ENCODE results near the gene BCL2L1. TPM values are rescaled to one million over a fixed set of nuclear protein-coding genes. Genes with fewer than 3 reads are reported as not detected.

BCL2L1 gene
- total and polyA plus RNA-seq, 7 donors, result 34.5 to 204 (median 58.1) TPM

DNA sequence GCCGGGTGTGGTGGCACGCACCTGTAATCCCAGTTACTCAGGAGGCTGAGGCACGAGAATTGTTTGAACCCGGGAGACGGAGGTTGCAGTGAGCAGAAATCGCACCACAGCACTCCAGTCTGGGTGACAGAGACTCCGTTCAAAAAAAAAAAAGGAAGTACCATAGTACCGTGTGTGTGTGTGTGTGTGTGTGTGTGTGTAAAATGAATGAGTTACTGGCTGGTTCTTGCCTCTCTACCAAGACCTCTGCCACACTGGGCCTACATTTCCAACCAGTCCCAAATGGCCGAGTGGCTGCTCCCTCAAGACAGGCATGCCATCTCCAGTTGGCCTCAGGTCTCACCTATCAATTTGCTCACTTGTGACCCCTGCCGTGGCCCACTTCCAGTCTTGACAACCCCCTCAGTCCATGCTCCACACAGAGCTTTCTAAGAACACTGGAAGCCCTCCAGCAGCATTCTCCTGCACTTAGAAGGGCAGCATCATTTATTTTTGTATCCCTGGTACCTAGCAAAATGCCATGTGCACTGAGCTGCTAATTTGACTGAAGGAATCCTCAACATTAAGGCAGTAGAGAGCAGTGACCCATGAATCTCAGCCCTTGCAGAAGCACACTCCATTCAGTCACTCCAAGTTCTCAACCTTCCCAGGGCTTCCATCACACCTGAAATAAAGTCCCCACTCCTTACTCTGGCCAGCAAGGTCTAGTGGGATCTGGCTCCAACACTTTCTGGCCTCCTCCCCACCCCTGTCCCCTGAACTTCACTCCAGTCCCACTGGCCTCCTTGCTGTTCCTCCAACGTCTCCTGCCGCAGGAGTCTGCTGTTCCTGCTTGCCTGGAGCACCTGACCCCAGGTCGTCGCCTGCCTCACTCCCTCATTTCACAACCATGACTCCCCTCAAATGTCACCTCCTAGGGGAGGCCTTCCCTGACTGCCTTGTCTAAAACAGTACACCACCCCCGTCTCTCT lies 55.1 kb downstream of the BCL2L1 start:
- Histone ChIP-seq H3K4me3 (no peak overlapping the region), H3K27me3 (ENCODE audit: insufficient read depth in 3 of 3, low read length in 2 of 3) (no peaks in the 10 kb centered on the region), H3K27ac (peak overlapping the region; percentile 94), H3K36me3 (ENCODE audit: insufficient read depth in 1 of 2, low read depth in 1 of 2) (peaks cover 7 to 29% of the 10 kb centered on the region in 2 donors), H3K9me3 (no peaks in the 10 kb centered on the region), H3K4me1 (peaks cover 68% of the 10 kb centered on the region)
- no peak for DNase-seq
- TF ChIP-seq, protein P1, sequence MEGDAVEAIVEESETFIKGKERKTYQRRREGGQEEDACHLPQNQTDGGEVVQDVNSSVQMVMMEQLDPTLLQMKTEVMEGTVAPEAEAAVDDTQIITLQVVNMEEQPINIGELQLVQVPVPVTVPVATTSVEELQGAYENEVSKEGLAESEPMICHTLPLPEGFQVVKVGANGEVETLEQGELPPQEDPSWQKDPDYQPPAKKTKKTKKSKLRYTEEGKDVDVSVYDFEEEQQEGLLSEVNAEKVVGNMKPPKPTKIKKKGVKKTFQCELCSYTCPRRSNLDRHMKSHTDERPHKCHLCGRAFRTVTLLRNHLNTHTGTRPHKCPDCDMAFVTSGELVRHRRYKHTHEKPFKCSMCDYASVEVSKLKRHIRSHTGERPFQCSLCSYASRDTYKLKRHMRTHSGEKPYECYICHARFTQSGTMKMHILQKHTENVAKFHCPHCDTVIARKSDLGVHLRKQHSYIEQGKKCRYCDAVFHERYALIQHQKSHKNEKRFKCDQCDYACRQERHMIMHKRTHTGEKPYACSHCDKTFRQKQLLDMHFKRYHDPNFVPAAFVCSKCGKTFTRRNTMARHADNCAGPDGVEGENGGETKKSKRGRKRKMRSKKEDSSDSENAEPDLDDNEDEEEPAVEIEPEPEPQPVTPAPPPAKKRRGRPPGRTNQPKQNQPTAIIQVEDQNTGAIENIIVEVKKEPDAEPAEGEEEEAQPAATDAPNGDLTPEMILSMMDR (IDR thresholded peaks at IDR 0.05), result no peak
- ATAC-seq, result no peak
- intact Hi-C loops (cut with DNase I), result loop anchor here in 1 of 2 donors (10.0 kb wide), 1 partner anchor 157 kb away; no protein-coding TSS in a partner anchor
- 64 to 85% (median 77%) methylated on average over 14 to 15 of the region's 15 CpGs for WGBS, 3 donors

DNA sequence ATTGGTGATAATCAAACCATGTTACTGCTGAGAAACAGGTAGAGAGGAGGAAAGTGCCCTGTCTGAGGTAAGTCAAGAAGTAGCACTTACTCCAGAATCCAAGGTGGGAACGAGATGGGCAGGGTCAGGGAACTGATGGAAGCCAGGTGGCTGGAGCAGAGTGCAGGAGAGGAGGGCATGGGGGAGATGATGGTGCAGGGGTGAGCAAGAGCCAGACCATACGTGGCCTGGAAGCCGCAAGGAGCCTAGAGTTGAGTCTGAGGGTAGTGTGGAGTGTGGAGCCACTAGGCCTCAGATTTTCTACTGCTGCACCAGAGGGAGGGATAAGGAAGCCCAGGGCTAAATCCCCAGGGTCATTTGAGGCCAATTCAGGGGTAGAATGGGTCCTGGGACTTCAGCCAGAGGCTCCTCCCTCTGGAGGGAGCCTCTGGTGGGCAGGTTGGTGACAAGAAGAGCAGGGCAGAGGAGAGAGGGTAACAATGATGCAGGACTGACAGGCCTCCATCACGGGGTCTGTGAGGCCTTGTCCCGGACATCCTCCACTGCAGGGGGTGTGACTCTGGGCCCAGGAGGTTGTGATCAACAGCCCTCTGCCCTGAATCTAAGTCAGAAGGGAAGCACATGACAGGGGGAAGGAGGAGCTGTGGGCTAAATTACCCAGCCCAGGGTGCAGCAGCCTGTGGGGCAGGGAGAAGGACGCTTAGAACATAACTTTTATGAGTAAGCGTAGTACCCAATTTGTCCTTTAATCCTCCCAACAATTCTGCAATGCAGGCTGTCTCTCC lies 56.2 kb downstream of the BCL2L1 start:
- H3K36me3 ChIP-seq (ENCODE audit: insufficient read depth in 1 of 2, low read depth in 1 of 2), result peaks cover 7 to 29% of the 10 kb centered on the region in 2 donors
- no peaks in the 10 kb centered on the region for H3K27me3 ChIP-seq (ENCODE audit: insufficient read depth in 3 of 3, low read length in 2 of 3)
- 51 to 57% (median 56%) methylated on average over 7 of the region's 7 CpGs for WGBS, 3 donors
- DNase-seq (peak; percentile 40 to 68), ATAC-seq (no peak)
- H3K9me3 ChIP-seq, result no peaks in the 10 kb centered on the region
- H3K27ac ChIP-seq, result peak overlapping the region; percentile 21
- intact Hi-C loops (cut with DNase I), result loop anchor here in 1 of 2 donors (10.0 kb wide), 1 partner anchor 158 kb away; no protein-coding TSS in a partner anchor
- TF ChIP-seq, protein P1 (IDR thresholded peaks at IDR 0.05), result no peak
- H3K4me3 ChIP-seq, result no peak overlapping the region
- H3K4me1 ChIP-seq, result peaks cover 57% of the 10 kb centered on the region

DNA sequence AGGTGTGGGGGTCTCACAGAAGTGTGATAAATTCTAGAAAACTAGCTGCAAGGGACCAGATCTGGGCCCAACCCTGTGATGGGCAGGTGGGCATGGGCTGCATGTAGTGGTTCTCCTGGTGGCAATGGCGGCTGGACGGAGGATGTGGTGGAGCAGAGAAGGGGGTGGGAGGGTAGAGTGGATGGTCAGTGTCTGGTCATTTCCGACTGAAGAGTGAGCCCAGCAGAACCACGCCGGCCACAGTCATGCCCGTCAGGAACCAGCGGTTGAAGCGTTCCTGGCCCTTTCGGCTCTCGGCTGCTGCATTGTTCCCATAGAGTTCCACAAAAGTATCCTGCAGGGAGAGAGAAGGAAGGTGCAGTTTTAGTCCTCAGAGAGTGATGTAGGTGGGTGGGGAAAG lies 56.9 kb downstream of the BCL2L1 start:
- H3K27ac ChIP-seq, result peak overlapping the region; percentile 56
- peaks cover 7 to 29% of the 10 kb centered on the region in 2 donors for H3K36me3 ChIP-seq (ENCODE audit: insufficient read depth in 1 of 2, low read depth in 1 of 2)
- no peaks in the 10 kb centered on the region for H3K27me3 ChIP-seq (ENCODE audit: insufficient read depth in 3 of 3, low read length in 2 of 3)
- TF ChIP-seq, protein P1 (IDR thresholded peaks at IDR 0.05), result no peak
- ATAC-seq (no peak), DNase-seq (no peak)
- WGBS, 3 donors, result 94 to 97% (median 95%) methylated on average over 10 of the region's 10 CpGs
- no peaks in the 10 kb centered on the region for H3K9me3 ChIP-seq
- no peak overlapping the region for H3K4me3 ChIP-seq
- peaks cover 50% of the 10 kb centered on the region for H3K4me1 ChIP-seq
- intact Hi-C loops (cut with DNase I), result loop anchor here in 1 of 2 donors (10.0 kb wide), 1 partner anchor 159 kb away; no protein-coding TSS in a partner anchor

DNA sequence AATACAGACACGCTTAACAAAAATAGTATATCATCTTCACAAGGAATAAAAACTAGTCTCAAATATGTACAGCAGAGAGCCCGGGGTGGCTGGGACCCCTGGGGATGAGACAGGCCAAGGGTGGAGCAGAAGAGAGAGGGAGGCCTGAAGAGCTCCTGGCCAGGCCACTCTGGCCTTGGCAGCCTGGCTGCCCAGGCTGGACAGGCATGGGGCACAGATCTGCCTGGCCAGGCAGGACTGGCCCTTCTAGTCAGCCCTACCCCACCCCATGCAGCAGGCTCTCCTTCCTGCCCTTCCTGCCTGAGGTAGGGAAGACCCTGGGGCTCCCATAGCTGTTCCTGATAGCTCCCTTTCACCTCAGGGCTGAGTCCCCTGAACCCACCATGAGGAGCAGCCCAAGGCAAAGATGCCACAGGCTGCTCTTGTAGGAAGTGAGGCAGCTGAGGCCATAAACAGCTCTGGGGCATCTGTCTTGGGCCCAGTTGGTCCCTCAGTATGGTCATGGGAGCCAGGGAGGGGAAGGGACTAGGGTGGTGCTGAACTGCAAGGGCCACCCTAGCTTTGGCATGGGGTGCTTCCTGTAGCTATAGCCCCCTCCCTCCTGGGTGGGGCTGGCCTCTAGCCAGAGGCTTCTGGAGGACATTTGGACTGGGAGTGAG lies 57.8 kb downstream of the BCL2L1 start:
- WGBS, 3 donors, result 57 to 64% (median 60%) methylated on average over 2 of the region's 2 CpGs
- intact Hi-C loops (cut with DNase I), result loop anchor here in 1 of 2 donors (10.0 kb wide), 1 partner anchor 160 kb away; no protein-coding TSS in a partner anchor
- TF ChIP-seq, protein P1 (IDR thresholded peaks at IDR 0.05), result no peak
- Histone ChIP-seq H3K27me3 (ENCODE audit: insufficient read depth in 3 of 3, low read length in 2 of 3) (no peaks in the 10 kb centered on the region), H3K9me3 (no peaks in the 10 kb centered on the region), H3K4me1 (peaks cover 40% of the 10 kb centered on the region), H3K4me3 (no peak overlapping the region), H3K36me3 (ENCODE audit: insufficient read depth in 1 of 2, low read depth in 1 of 2) (peaks cover 7 to 29% of the 10 kb centered on the region in 2 donors), H3K27ac (peak overlapping the region; percentile 56)
- no peak for ATAC-seq
- no peak for DNase-seq

Data from psoas muscle (tissue), 8 donors.